ENCODE data around the gene BACH2.
A peak's percentile ranks its signal among the peaks of the same experiment; 100 is the strongest.

The BACH2 gene

GRCh38 chr6:89999154-89999553 is 297.5 kb downstream of the BACH2 start:
- DNase-seq (ENCODE audit: low read depth, low spot score) = no peak

- DNase-seq (ENCODE audit: low read depth, low spot score) = no peak
Measured at GRCh38 chr6:89997456-89998445, 298.9 kb downstream of the BACH2 start.

GRCh38 chr6:89993411-89993810 is 303.2 kb downstream of the BACH2 start:
- DNase-seq (ENCODE audit: low read depth, low spot score) = no peak

DNA sequence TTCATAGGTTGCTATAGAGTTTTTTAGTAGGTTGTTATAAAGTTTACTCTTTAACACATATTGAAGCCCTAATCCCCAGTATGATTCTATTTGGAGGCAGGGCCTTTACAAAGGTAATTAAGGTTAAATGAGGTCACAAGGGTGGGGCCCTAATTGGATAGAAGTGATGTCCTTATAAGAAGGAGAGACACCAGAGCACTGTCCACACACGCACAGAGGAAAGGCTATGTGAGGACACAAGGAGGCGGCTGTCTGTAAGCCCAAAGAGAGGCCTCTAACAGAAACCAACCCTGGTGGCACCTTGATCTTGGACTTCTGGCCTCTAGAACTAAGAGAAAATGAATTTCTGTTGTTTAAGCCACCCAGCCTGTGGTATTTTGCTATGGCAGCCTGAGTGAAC is 303.8 kb downstream of the BACH2 start:
- no peak for DNase-seq (ENCODE audit: low read depth, low spot score)

- no peak for DNase-seq (ENCODE audit: low read depth, low spot score)
Measured at GRCh38 chr6:89989742-89990141, 306.9 kb downstream of the BACH2 start.

DNA sequence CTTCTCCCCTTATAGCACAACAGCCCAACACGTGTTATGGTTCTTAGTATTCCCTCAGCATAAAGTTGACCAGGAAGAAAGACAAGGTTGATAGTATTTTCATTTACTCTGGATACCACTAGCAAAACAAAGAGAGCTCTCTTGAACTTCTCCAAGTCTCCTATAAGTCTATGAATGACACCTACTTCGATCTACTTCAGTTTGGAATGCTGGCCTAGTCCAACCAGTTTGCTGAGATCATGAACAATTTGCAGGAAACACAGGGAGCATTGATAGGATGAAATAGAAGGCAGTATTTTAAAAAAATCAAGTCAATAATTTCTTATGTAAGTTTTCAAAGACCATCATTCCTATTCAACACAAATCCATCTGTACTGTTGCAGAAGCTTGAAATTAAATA is 308.8 kb downstream of the BACH2 start:
- DNase-seq (ENCODE audit: low read depth, low spot score) = no peak

DNA sequence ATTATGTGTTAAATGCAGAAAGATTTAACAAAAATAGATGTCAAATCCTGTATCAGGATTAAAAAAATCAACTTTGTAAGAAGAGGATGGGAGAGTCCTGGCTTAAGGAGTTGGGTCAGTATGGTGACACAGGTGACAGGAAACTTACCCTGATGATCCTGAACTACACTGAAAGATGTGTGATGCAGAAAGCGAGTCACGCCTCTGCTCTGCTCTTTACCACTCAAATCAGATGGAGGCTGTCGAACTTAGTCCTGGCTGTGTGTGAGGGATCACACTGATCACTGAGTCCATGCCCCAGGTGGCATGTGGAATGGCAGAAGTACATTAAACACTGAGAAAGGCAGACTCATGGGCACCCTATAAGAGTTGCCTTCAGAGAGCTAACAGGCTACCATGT is 309.5 kb downstream of the BACH2 start:
- no peak for DNase-seq (ENCODE audit: low read depth, low spot score)

DNA sequence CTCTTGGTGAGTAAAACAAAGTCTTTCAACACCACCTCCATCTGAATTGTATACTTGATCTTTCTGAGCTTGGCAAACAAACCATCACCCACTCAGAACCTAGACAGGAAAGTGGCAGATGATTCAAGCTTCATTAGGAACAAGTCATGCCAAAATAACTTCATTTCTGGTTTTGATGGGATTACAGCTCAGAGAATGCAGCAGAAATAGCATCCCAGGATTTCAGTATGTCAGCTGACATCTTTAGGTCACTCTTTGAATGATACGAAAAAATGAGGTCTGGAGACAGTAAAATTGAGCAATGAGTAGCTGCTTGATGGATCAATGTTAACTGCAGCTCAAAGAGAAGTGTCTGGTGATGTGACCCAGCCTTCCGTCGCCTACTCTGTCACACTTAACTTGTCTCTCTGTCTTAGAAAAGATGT is 310.0 kb downstream of the BACH2 start:
- no peak for DNase-seq (ENCODE audit: low read depth, low spot score)

GRCh38 chr6:89985751-89986493 is 310.7 kb downstream of the BACH2 start:
- DNase-seq (ENCODE audit: low read depth, low spot score) = peak; percentile 11

DNA sequence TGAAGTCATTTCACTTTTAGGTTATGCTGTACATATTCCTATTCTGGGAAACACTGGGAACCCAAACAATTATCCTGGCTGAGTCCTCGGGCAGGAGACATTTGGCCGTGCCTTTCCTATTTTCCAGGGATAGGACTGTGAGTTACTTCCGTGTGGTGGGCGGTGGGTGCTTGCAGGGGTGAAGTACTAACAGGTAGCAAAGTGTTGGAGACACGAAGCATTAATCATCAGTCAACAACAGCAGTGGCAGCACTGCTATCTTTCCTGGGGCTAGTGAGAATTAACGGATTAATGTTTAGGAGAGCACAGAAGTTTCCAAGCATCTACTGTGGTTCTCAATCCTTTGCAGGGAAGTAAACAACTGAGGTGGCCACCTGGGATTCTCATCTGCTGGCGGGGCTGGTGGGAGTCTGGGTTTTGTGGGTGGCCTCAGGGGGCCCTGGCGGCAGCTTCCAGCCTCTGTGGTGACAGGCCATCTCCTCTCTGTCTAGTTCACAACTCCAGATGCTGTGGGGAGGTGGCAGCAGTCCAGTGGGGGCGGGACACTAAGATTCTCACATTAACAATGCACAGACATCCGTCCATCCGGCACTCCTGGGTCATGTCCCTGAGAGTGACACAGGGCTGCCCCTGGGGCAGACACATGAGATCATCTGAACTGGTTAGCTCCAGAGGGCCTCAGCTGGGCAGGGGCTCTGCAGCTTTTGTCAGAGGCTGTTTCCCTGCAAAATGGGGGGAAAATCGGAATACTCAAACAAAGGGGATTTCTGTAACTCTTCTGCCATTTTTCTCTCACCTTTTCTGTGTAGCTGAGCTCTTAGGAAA is 311.5 kb downstream of the BACH2 start:
- DNase-seq (ENCODE audit: low read depth, low spot score) = no peak

GRCh38 chr6:89980353-89980752 is 316.3 kb downstream of the BACH2 start:
- DNase-seq (ENCODE audit: low read depth, low spot score) = no peak

GRCh38 chr6:89979481-89980119 is 317.0 kb downstream of the BACH2 start:
- no peak for DNase-seq (ENCODE audit: low read depth, low spot score)

GRCh38 chr6:89978749-89979145 is 317.9 kb downstream of the BACH2 start:
- no peak for DNase-seq (ENCODE audit: low read depth, low spot score)

- DNase-seq (ENCODE audit: low read depth, low spot score) = no peak
Measured at GRCh38 chr6:89977808-89978748, 318.6 kb downstream of the BACH2 start.

GRCh38 chr6:89976694-89977020 is 320.0 kb downstream of the BACH2 start:
- no peak for DNase-seq (ENCODE audit: low read depth, low spot score)

GRCh38 chr6:89975991-89976693 is 320.5 kb downstream of the BACH2 start:
- DNase-seq (ENCODE audit: low read depth, low spot score) = no peak

GRCh38 chr6:89975366-89975765 is 321.3 kb downstream of the BACH2 start:
- DNase-seq (ENCODE audit: low read depth, low spot score) = no peak

- no peak for DNase-seq (ENCODE audit: low read depth, low spot score)
Measured at GRCh38 chr6:89974834-89975233, 321.8 kb downstream of the BACH2 start.

- DNase-seq (ENCODE audit: low read depth, low spot score) = no peak
Measured at GRCh38 chr6:89972025-89972381, 324.6 kb downstream of the BACH2 start.
